HG03469 (cell line): Measurements from ENCODE around the gene INHA.

Experiments used
- ATAC-seq: cut with Tn5 transposase; IDR thresholded peaks from one replicate; pipeline ENCODE4 v1.9.1; 2021; ENCODE audit warnings: mild to moderate bottlenecking, moderate library complexity, moderate number of reproducible peaks; ENCODE audit not compliant: unreplicated experiment

The INHA gene

GRCh38 chr2:219571311-219572236 lies 536 bp upstream of the INHA start, which contains the start of gene OBSL1:
OBSL1 (minus strand) TSS chr2:219571539; CDS start chr2:219571232, 307 bp downstream.
- no peak for ATAC-seq

- no peak for ATAC-seq
Measured at GRCh38 chr2:219573166-219573565, 1.1 kb downstream of the INHA start.

- ATAC-seq: no peak
Measured at GRCh38 chr2:219574484-219575311, 2.6 kb downstream of the INHA start.

- no peak for ATAC-seq
Measured at GRCh38 chr2:219575566-219576504, 3.7 kb downstream of the INHA start.

- ATAC-seq: no peak
Measured at GRCh38 chr2:219576505-219577388, 4.6 kb downstream of the INHA start.

GRCh38 chr2:219578811-219579613 lies 6.9 kb downstream of the INHA start:
- no peak for ATAC-seq

GRCh38 chr2:219581346-219581745 lies 9.2 kb downstream of the INHA start:
- no peak for ATAC-seq

GRCh38 chr2:219591091-219591490 lies 19.0 kb downstream of the INHA start:
- no peak for ATAC-seq

GRCh38 chr2:219592736-219593135 lies 20.6 kb downstream of the INHA start:
- no peak for ATAC-seq

GRCh38 chr2:219593154-219593553 lies 21.0 kb downstream of the INHA start:
- no peak for ATAC-seq

- ATAC-seq: no peak
Measured at GRCh38 chr2:219595256-219595655, 23.1 kb downstream of the INHA start.

GRCh38 chr2:219596954-219597551 lies 24.9 kb downstream of the INHA start:
- peak; percentile 3 for ATAC-seq

- ATAC-seq: peak; percentile 77
Measured at GRCh38 chr2:219597552-219598307, 25.6 kb downstream of the INHA start, which contains the start of gene STK11IP. STK11IP (plus strand) TSS chr2:219597857; CDS start chr2:219598120, 263 bp downstream.

GRCh38 chr2:219598308-219599078 lies 26.4 kb downstream of the INHA start:
- ATAC-seq: peak; percentile 20

- ATAC-seq: no peak
Measured at GRCh38 chr2:219603771-219604170, 31.7 kb downstream of the INHA start.

- no peak for ATAC-seq
Measured at GRCh38 chr2:219605607-219605954, 33.5 kb downstream of the INHA start.

GRCh38 chr2:219607931-219608330 lies 35.8 kb downstream of the INHA start:
- no peak for ATAC-seq
